ENCODE measurements around the gene ERVMER34-1. TPM values are rescaled to one million over a fixed set of nuclear protein-coding genes. Genes with fewer than 3 reads are reported as not detected.

ERVMER34-1 gene
- total RNA-seq, 1 donor from 2014 or later: 0.27 TPM

Small RNA genes lying within 50 kb of the gene (microRNA-seq; reads per million reads assigned to microRNA genes)
- gene MIR4449: not detected

Other genes with a start within 250 kb of the ERVMER34-1 start
- gene USP46, start 92.1 kb downstream of the ERVMER34-1 start, total RNA-seq: 130 TPM
- gene RASL11B, start 110.9 kb upstream of the ERVMER34-1 start, total RNA-seq: 2.5 TPM